Measurements from ENCODE around the gene FRS2. TPM values are rescaled to one million over a fixed set of nuclear protein-coding genes. Genes with fewer than 3 reads are reported as not detected.

The FRS2 gene
- total RNA-seq, 1 experiment from 2014 or later: 35.0 TPM

GRCh38 chr12:69509308-69509736, 39.1 kb downstream of the FRS2 start:
- Histone ChIP-seq H3K4me2 (ENCODE audit: low read length) (no peak overlapping the region), H3K9me3 (ENCODE audit: low read length) (no peaks in the 10 kb centered on the region), H3K9me2 (replicated peaks; ENCODE audit: low read length) (no peaks in the 10 kb centered on the region), H3F3A (ENCODE audit: low read length, unreplicated experiment) (no peaks in the 10 kb centered on the region), H3K27ac (ENCODE audit: low read length) (no peak overlapping the region), H3K4me1 (ENCODE audit: insufficient read depth, low read length) (peaks cover 7% of the 10 kb centered on the region; the same call in 1 of the 2 replicates), H3K79me2 (ENCODE audit: low read length) (peaks cover 96% of the 10 kb centered on the region), H3K36me3 (ENCODE audit: low read depth, low read length) (no peaks in the 10 kb centered on the region), H2AFZ (ENCODE audit: low read length) (no peak overlapping the region), H3K27me3 (ENCODE audit: low read length) (no peaks in the 10 kb centered on the region), H3K4me3 (ENCODE audit: low read length) (no peak overlapping the region), H4K20me1 (ENCODE audit: low read length) (no peaks in the 10 kb centered on the region), H3K9ac (ENCODE audit: low read length) (no peak overlapping the region)
- DNase-seq (no peak), ATAC-seq (no peak)
- CTCF ChIA-PET: no interaction called here
- intact Hi-C loops (cut with micrococcal nuclease): no loop called here
- POLR2A ChIA-PET (ENCODE audit: unreplicated experiment): no interaction called here
- BruUV-seq (replicated peaks): no TSS peak
- TF ChIP-seq EZH2phosphoT487 (IDR thresholded peaks at IDR 0.05; ENCODE audit: borderline replicate concordance, low read length) (no peak), EZH2 (IDR thresholded peaks at IDR 0.05; ENCODE audit: low read length, unreplicated experiment) (no peak), CTCF (conservative IDR thresholded peaks at IDR 0.05; ENCODE audit: low read depth, low read length) (no peak)

GRCh38 chr12:69509904-69510827, 40.0 kb downstream of the FRS2 start:
- no peak overlapping the region for H3K4me3 ChIP-seq (ENCODE audit: low read length)
- ATAC-seq: no peak
- no peak overlapping the region for H3K27ac ChIP-seq (ENCODE audit: low read length)
- H2AFZ ChIP-seq (ENCODE audit: low read length): no peak overlapping the region
- ChIA-PET CTCF (no interaction called here), POLR2A (ENCODE audit: unreplicated experiment) (no interaction called here)
- peaks cover 7% of the 10 kb centered on the region; the same call in 1 of the 2 replicates for H3K4me1 ChIP-seq (ENCODE audit: insufficient read depth, low read length)
- no peaks in the 10 kb centered on the region for H3K9me2 ChIP-seq (replicated peaks; ENCODE audit: low read length)
- H3K9ac ChIP-seq (ENCODE audit: low read length): no peak overlapping the region
- H3K4me2 ChIP-seq (ENCODE audit: low read length): no peak overlapping the region
- no peaks in the 10 kb centered on the region for H3K36me3 ChIP-seq (ENCODE audit: low read depth, low read length)
- no peak for DNase-seq
- H3K79me2 ChIP-seq (ENCODE audit: low read length): peaks cover 97% of the 10 kb centered on the region
- TF ChIP-seq CTCF (conservative IDR thresholded peaks at IDR 0.05; ENCODE audit: low read depth, low read length) (no peak), EZH2phosphoT487 (IDR thresholded peaks at IDR 0.05; ENCODE audit: borderline replicate concordance, low read length) (no peak), EZH2 (IDR thresholded peaks at IDR 0.05; ENCODE audit: low read length, unreplicated experiment) (no peak)
- no peaks in the 10 kb centered on the region for H3F3A ChIP-seq (ENCODE audit: low read length, unreplicated experiment)
- BruUV-seq (replicated peaks): no TSS peak
- intact Hi-C loops (cut with micrococcal nuclease): no loop called here
- H3K27me3 ChIP-seq (ENCODE audit: low read length): no peaks in the 10 kb centered on the region
- no peaks in the 10 kb centered on the region for H4K20me1 ChIP-seq (ENCODE audit: low read length)
- no peaks in the 10 kb centered on the region for H3K9me3 ChIP-seq (ENCODE audit: low read length)

- H3K36me3 ChIP-seq (ENCODE audit: low read depth, low read length): no peaks in the 10 kb centered on the region
- DNase-seq (no peak), ATAC-seq (no peak)
- intact Hi-C loops (cut with micrococcal nuclease): no loop called here
- H3F3A ChIP-seq (ENCODE audit: low read length, unreplicated experiment): no peaks in the 10 kb centered on the region
- H3K9me3 ChIP-seq (ENCODE audit: low read length): no peaks in the 10 kb centered on the region
- H3K4me1 ChIP-seq (ENCODE audit: insufficient read depth, low read length): peaks cover 3% of the 10 kb centered on the region; the same call in 1 of the 2 replicates
- no peak overlapping the region for H3K27ac ChIP-seq (ENCODE audit: low read length)
- H3K4me2 ChIP-seq (ENCODE audit: low read length): no peak overlapping the region
- no peaks in the 10 kb centered on the region for H3K27me3 ChIP-seq (ENCODE audit: low read length)
- H3K4me3 ChIP-seq (ENCODE audit: low read length): no peak overlapping the region
- BruUV-seq (replicated peaks): no TSS peak
- TF ChIP-seq EZH2phosphoT487 (IDR thresholded peaks at IDR 0.05; ENCODE audit: borderline replicate concordance, low read length) (no peak), CTCF (conservative IDR thresholded peaks at IDR 0.05; ENCODE audit: low read depth, low read length) (no peak), EZH2 (IDR thresholded peaks at IDR 0.05; ENCODE audit: low read length, unreplicated experiment) (no peak)
- CTCF ChIA-PET: no interaction called here
- H3K9ac ChIP-seq (ENCODE audit: low read length): no peak overlapping the region
- no peaks in the 10 kb centered on the region for H3K9me2 ChIP-seq (replicated peaks; ENCODE audit: low read length)
- H4K20me1 ChIP-seq (ENCODE audit: low read length): no peaks in the 10 kb centered on the region
- peaks cover 97% of the 10 kb centered on the region for H3K79me2 ChIP-seq (ENCODE audit: low read length)
- H2AFZ ChIP-seq (ENCODE audit: low read length): no peak overlapping the region
- POLR2A ChIA-PET (ENCODE audit: unreplicated experiment): no interaction called here
Measured at GRCh38 chr12:69511016-69511415, 40.8 kb downstream of the FRS2 start.

All from PC-3 (cell line).